Measurements from ENCODE around the gene DPT. TPM values are rescaled to one million over a fixed set of nuclear protein-coding genes. Genes with fewer than 3 reads are reported as not detected.

DPT gene
- total RNA-seq, 6 donors from 2014 or later, result 11.5 to 22.4 (median 12.3) TPM; not detected in 1

DNA sequence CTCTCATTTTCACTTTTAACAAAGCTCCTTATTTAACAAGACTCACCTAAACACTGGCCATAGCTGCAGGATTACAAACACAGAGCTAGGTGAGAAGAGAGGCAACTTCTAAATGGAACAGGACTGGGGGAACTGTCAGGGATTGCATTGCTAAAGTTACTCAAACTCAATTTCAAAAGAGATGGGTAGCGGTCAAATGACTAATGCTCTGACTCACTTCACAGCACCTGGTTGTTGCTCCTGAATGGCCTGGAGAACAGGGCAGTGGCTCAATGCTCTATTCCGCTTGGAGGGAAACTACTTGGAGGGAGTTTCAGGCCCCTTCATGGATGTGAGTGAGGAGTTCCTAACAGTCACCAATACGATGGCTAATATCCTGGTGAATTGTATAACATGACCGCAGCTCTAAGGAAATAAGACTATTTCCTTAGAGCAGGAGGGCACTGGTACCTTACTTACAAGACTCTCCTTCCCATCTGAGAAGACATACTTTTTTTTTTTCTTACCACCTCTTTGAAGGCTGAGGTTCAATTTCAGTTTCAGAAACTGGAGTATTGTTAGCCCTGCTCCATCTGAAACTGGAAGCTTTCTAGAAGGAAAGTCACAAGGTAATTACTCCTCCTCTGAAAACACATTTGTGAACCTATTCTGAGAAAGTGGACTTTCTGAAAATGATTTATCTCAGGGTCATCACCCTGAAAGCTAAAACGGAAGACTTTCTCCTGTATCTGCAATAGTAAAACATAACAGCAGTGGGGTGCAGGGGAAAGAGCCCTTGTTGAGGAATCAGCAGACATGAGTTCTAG, 9.5 kb downstream of the DPT start:
- DNase-seq (no peak), ATAC-seq (ENCODE audit: low FRiP score in 2 of 2) (no peak)
- Histone ChIP-seq H3K27ac (no peak overlapping the region), H3K36me3 (no peaks in the 10 kb centered on the region), H3K9me3 (no peaks in the 10 kb centered on the region), H3K4me3 (no peak overlapping the region), H3K4me1 (no peaks in the 10 kb centered on the region), H3K27me3 (no peaks in the 10 kb centered on the region)
- 92 to 95% methylated on average over 5 of the region's 5 CpGs for WGBS, 2 donors
- TF ChIP-seq CTCF (IDR thresholded peaks at IDR 0.05), result no peak
- no peak for TF ChIP-seq EP300 (IDR thresholded peaks at IDR 0.05)
- TF ChIP-seq POLR2A (IDR thresholded peaks at IDR 0.05), result no peak
- no peak for TF ChIP-seq POLR2AphosphoS5 (IDR thresholded peaks at IDR 0.05)

GRCh38 chr1:168717906-168718891, 10.8 kb downstream of the DPT start:
- TF ChIP-seq CTCF (IDR thresholded peaks at IDR 0.05) (no peak), POLR2A (IDR thresholded peaks at IDR 0.05) (no peak), POLR2AphosphoS5 (IDR thresholded peaks at IDR 0.05) (no peak), EP300 (IDR thresholded peaks at IDR 0.05) (no peak)
- ATAC-seq (ENCODE audit: low FRiP score in 2 of 2), result no peak
- no peak for DNase-seq
- Histone ChIP-seq H3K4me3 (no peak overlapping the region), H3K9me3 (no peaks in the 10 kb centered on the region), H3K36me3 (no peaks in the 10 kb centered on the region), H3K27ac (no peak overlapping the region), H3K27me3 (no peaks in the 10 kb centered on the region), H3K4me1 (no peaks in the 10 kb centered on the region)
- WGBS, 2 donors, result 82 to 87% methylated on average over 10 of the region's 10 CpGs

- H3K36me3 ChIP-seq, result no peaks in the 10 kb centered on the region
- H3K27ac ChIP-seq, result no peak overlapping the region
- WGBS, 2 donors, result 93% methylated on average over 6 to 8 of the region's 8 CpGs
- no peak for DNase-seq
- H3K4me3 ChIP-seq, result no peak overlapping the region
- no peaks in the 10 kb centered on the region for H3K4me1 ChIP-seq
- TF ChIP-seq EP300 (IDR thresholded peaks at IDR 0.05) (no peak), POLR2A (IDR thresholded peaks at IDR 0.05) (no peak), CTCF (IDR thresholded peaks at IDR 0.05) (no peak), POLR2AphosphoS5 (IDR thresholded peaks at IDR 0.05) (no peak)
- ATAC-seq (ENCODE audit: low FRiP score in 2 of 2), result no peak
- H3K27me3 ChIP-seq, result no peaks in the 10 kb centered on the region
- no peaks in the 10 kb centered on the region for H3K9me3 ChIP-seq
Measured at GRCh38 chr1:168714012-168714411, 15.0 kb downstream of the DPT start.

DNA sequence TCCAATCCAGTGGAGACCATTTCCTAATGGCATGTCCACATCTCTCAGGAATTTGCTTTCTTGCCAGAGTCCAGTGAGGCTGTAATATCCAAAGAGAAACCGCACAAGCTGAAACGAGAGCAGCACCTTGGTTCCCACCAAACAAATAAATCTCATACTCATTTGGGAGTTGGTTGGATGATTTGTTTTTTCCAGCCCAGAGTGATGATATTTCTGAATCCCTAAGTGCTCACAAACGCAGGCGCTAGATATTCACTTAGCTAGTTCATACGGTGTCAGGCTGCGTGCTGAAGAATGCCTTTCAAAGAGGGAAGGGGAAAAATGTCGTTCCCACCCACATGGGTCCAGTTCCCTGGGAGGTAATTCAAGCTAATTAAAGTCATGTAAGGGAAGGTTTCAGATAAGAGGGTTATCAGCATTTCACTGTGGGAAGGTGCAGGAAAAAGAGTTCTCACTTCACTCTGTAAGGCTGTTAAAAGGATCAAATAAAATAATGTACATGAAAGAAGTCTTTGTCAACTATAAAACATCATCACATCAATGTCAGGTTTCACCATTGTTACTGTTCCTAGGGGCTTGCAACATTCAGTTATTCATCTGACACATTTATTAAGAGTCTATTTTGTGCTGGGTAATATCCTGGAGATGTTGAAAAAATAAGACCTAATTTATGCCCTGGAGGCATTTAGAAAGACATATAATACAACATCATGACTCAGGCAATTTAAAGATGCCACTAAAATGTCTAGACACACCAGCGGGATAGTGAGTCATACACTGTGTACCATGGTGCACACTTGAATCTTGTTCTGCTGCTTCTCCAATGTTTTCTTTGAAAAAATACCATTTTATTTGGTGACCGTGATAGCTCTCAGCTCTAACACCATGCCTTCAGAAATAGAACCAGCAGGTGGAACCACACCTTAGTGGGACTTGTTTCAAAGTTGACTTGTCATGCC, 19.3 kb downstream of the DPT start:
- 59% methylated on average over 9 of the region's 9 CpGs for WGBS, 2 donors
- Histone ChIP-seq H3K27ac (peak overlapping the region in 1 of 4 donors; percentile 16), H3K9me3 (no peaks in the 10 kb centered on the region), H3K4me3 (no peak overlapping the region), H3K4me1 (no peaks in the 10 kb centered on the region), H3K36me3 (no peaks in the 10 kb centered on the region), H3K27me3 (no peaks in the 10 kb centered on the region)
- TF ChIP-seq POLR2AphosphoS5 (IDR thresholded peaks at IDR 0.05) (no peak), EP300 (IDR thresholded peaks at IDR 0.05) (no peak), POLR2A (IDR thresholded peaks at IDR 0.05) (no peak), CTCF (IDR thresholded peaks at IDR 0.05) (no peak)
- DNase-seq (no peak), ATAC-seq (ENCODE audit: low FRiP score in 2 of 2) (peak in 1 of 2 donors; percentile 89)

All from upper lobe of left lung (tissue), 6 donors.